Measurements from ENCODE around the gene CD96. TPM values are rescaled to one million over a fixed set of nuclear protein-coding genes. Genes with fewer than 3 reads are reported as not detected.

CD96 gene
- total RNA-seq, 4 donors from 2014 or later: 3.8 to 5.0 (median 4.2) TPM

GRCh38 chr3:111582120-111582474 lies 40.1 kb downstream of the CD96 start:
- no peak for DNase-seq (ENCODE audit: low spot score)
- ATAC-seq (ENCODE audit: low FRiP score): no peak
- no peak for TF ChIP-seq CTCF (IDR thresholded peaks at IDR 0.05)

GRCh38 chr3:111584744-111585143 lies 42.7 kb downstream of the CD96 start:
- TF ChIP-seq CTCF (IDR thresholded peaks at IDR 0.05): no peak
- ATAC-seq (ENCODE audit: low FRiP score) (peak; percentile 71), DNase-seq (ENCODE audit: low spot score) (no peak)

- TF ChIP-seq CTCF (IDR thresholded peaks at IDR 0.05): no peak
- ATAC-seq (ENCODE audit: low FRiP score): peak; percentile 79
Measured at GRCh38 chr3:111585217-111585616, 43.2 kb downstream of the CD96 start.

GRCh38 chr3:111588527-111588926 lies 46.5 kb downstream of the CD96 start:
- ATAC-seq (ENCODE audit: low FRiP score) (no peak), DNase-seq (ENCODE audit: low spot score) (no peak)
- TF ChIP-seq CTCF (IDR thresholded peaks at IDR 0.05): no peak

More at GRCh38 chr3:111585217-111585616, 43.2 kb downstream of the CD96 start:
- DNase-seq (ENCODE audit: low spot score): no peak

GRCh38 chr3:111589303-111590142 lies 47.5 kb downstream of the CD96 start:
- DNase-seq (ENCODE audit: low spot score): no peak
- no peak for ATAC-seq (ENCODE audit: low FRiP score)
- TF ChIP-seq CTCF (IDR thresholded peaks at IDR 0.05): no peak

- no peak for DNase-seq (ENCODE audit: low spot score)
- ATAC-seq (ENCODE audit: low FRiP score): no peak
- TF ChIP-seq CTCF (IDR thresholded peaks at IDR 0.05): no peak
Measured at GRCh38 chr3:111590143-111590491, 48.1 kb downstream of the CD96 start.

- DNase-seq (ENCODE audit: low spot score) (no peak), ATAC-seq (ENCODE audit: low FRiP score) (no peak)
- TF ChIP-seq CTCF (IDR thresholded peaks at IDR 0.05): no peak
Measured at GRCh38 chr3:111591555-111591954, 49.6 kb downstream of the CD96 start.
